Measurements from ENCODE around the gene TIGD1. TPM values are rescaled to one million over a fixed set of nuclear protein-coding genes. Genes with fewer than 3 reads are reported as not detected.

Gene TIGD1
- total and polyA plus RNA-seq, 10 donors, result 4.4 to 13.5 (median 8.4) TPM

DNA sequence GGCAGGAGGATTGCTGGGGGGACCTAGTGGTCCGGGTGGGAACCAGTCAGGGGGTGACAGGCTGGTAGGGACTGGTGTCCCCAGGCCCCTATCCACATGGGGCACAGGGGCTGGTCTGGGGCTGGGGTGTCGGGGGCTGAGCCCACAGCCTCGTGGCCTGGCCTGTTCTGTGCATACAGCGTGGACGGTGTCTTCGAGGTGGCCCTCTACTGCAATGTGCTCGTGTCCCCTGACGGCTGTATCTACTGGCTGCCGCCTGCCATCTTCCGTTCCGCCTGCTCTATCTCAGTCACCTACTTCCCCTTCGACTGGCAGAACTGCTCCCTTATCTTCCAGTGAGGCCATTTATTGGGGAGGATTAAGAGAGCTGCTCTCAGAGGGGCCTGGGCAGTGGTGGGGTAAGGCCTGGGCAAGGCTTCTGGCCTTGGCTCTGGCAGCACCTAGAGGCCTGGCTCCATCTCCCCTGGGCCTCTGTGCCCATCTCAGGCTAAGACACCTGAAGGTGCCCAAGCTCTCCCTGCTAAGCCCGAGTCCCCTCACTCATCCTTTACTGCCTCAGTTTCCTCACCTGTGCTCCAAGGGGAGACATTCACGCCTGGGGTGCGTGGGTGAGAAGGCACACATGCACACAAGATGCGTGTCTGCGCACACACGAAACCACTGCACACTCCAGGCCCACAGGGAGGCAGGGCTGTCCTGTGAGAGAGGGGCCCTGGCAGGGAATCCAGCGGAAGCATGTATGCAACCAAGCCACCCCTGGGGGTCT lies 9.0 kb downstream of the TIGD1 start:
- H3K4me3 ChIP-seq, result no peak overlapping the region
- DNase-seq, result peak; percentile 77
- peaks cover 0 to 5% (median 3%) of the 10 kb centered on the region in 8 donors for H3K9me3 ChIP-seq
- intact Hi-C loops (cut with DNase I; ENCODE audit: low total_unique reads), result no loop called here
- H3K27ac ChIP-seq, result no peak overlapping the region
- H3K4me1 ChIP-seq, result peaks cover 0 to 37% (median 6%) of the 10 kb centered on the region in 6 donors
- TF ChIP-seq POLR2A (IDR thresholded peaks at IDR 0.05) (no peak), POLR2AphosphoS5 (IDR thresholded peaks at IDR 0.05) (peak; percentile 7 to 54 (median 28))
- TF ChIP-seq, protein P1, sequence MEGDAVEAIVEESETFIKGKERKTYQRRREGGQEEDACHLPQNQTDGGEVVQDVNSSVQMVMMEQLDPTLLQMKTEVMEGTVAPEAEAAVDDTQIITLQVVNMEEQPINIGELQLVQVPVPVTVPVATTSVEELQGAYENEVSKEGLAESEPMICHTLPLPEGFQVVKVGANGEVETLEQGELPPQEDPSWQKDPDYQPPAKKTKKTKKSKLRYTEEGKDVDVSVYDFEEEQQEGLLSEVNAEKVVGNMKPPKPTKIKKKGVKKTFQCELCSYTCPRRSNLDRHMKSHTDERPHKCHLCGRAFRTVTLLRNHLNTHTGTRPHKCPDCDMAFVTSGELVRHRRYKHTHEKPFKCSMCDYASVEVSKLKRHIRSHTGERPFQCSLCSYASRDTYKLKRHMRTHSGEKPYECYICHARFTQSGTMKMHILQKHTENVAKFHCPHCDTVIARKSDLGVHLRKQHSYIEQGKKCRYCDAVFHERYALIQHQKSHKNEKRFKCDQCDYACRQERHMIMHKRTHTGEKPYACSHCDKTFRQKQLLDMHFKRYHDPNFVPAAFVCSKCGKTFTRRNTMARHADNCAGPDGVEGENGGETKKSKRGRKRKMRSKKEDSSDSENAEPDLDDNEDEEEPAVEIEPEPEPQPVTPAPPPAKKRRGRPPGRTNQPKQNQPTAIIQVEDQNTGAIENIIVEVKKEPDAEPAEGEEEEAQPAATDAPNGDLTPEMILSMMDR (IDR thresholded peaks at IDR 0.05 in 8 of 11, conservative IDR thresholded peaks at IDR 0.05 in 3 of 11), result no peak
- H3K36me3 ChIP-seq, result peaks cover 0 to 26% (median 0%) of the 10 kb centered on the region in 6 donors
- WGBS, 5 donors, result 52 to 60% (median 59%) methylated on average over 19 of the region's 19 CpGs
- H3K27me3 ChIP-seq (replicated peaks in 1 of 7), result peaks cover 0 to 32% (median 6%) of the 10 kb centered on the region in 7 donors

DNA sequence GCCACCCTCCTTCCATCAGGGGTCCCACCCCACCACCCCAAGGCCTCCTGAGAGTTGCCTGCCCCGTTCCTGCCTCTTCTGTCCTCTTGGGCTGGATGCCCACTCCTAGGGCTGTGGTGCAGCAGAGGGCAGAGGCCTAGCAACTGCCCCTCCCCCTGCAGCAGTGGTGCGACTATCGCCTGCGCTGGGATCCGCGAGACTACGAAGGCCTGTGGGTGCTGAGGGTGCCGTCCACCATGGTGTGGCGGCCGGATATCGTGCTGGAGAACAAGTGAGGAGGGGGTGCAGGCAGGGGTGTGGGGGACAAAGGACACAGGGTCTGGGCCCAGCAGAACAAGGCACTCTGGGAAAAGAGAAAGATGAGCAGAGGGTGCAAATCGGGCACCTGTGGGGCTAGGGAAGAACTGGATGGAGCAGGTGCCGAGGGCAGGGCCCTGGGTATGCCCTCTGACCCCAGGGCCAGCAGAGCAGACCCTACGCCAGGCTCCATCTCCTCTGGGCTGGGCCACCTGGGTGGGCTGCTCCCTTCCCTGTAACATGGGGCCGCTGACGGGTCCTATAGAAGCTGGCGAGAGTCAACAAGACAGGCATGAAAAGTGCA lies 9.8 kb downstream of the TIGD1 start:
- Histone ChIP-seq H3K27me3 (replicated peaks in 1 of 7) (peaks cover 0 to 40% (median 6%) of the 10 kb centered on the region in 7 donors), H3K27ac (no peak overlapping the region), H3K4me1 (peaks cover 0 to 29% (median under 1%) of the 10 kb centered on the region in 6 donors), H3K36me3 (peaks cover 0 to 22% (median 0%) of the 10 kb centered on the region in 6 donors), H3K4me3 (no peak overlapping the region), H3K9me3 (peaks cover 0 to 10% (median 6%) of the 10 kb centered on the region in 8 donors)
- TF ChIP-seq POLR2AphosphoS5 (IDR thresholded peaks at IDR 0.05) (peak in 1 of 3 donors; percentile 48), POLR2A (IDR thresholded peaks at IDR 0.05) (no peak)
- intact Hi-C loops (cut with DNase I; ENCODE audit: low total_unique reads), result no loop called here
- WGBS, 5 donors, result 86 to 96% (median 89%) methylated on average over 16 to 17 of the region's 17 CpGs
- peak; percentile 65 for DNase-seq

DNA sequence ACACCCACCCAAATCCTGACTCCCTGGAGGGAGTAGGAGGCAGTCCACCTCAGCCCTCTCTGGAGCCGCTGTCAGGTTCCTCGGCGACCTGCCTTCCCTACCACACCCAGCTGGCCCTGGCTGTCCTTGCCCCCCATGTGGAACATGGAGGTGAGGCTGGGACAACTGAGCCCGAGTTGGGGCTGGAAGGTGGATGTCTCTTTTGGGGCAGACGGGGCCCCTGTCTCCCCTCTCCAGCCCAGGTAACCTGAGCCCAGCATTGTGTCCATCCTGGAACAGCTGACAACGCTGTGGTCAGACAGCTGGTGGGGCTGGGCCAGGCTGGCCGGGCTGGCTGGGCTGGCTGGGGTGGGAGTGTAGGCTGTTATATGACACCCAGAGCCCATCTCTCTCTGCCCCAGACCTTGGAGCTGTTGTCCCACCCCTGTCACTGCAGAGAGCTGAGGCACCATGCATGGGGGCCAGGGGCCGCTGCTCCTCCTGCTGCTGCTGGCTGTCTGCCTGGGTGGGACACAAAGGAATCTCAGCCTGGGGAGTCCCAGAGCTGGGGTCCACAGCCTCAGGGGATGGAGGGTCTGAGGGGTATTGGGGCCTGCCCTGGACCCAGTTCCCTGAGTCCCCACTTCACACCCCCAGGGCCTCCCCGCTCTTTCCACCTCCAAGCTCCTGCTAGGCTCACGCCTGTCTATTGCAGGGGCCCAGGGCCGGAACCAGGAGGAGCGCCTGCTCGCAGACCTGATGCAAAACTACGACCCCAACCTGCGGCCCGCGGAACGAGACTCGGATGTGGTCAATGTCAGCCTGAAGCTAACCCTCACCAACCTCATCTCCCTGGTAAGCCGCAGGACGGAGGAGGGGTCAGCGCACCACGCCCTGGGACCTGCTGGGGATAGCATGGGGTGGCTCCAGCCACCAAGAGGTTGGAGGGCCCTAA lies 10.8 kb downstream of the TIGD1 start, which contains the start of gene CHRNG:
Gene CHRNG (plus strand): TSS at position 395 of the 934 bp plus-strand sequence. CDS start 56 bp downstream, at position 451.
- WGBS, 5 donors, result 63 to 70% (median 69%) methylated on average over 18 to 23 of the region's 23 CpGs
- H3K27me3 ChIP-seq (replicated peaks in 1 of 7), result peaks cover 0 to 50% (median 12%) of the 10 kb centered on the region in 7 donors
- peaks cover 0 to 10% (median 6%) of the 10 kb centered on the region in 8 donors for H3K9me3 ChIP-seq
- peaks cover 0 to 26% (median 0%) of the 10 kb centered on the region in 6 donors for H3K4me1 ChIP-seq
- peak within 1 kb of the TSS in 2 of 8 donors; percentile 5 to 8 for H3K27ac ChIP-seq
- no peak within 1 kb of the TSS for H3K4me3 ChIP-seq
- TF ChIP-seq POLR2A (IDR thresholded peaks at IDR 0.05) (no peak), POLR2AphosphoS5 (IDR thresholded peaks at IDR 0.05) (peak in 1 of 3 donors; percentile 40)
- TF ChIP-seq, protein P1 (IDR thresholded peaks at IDR 0.05 in 8 of 11, conservative IDR thresholded peaks at IDR 0.05 in 3 of 11), result no peak
- peak; percentile 71 for DNase-seq
- intact Hi-C loops (cut with DNase I; ENCODE audit: low total_unique reads), result no loop called here
- H3K36me3 ChIP-seq, result peaks cover 0 to 12% (median 0%) of the 10 kb centered on the region in 6 donors

DNA sequence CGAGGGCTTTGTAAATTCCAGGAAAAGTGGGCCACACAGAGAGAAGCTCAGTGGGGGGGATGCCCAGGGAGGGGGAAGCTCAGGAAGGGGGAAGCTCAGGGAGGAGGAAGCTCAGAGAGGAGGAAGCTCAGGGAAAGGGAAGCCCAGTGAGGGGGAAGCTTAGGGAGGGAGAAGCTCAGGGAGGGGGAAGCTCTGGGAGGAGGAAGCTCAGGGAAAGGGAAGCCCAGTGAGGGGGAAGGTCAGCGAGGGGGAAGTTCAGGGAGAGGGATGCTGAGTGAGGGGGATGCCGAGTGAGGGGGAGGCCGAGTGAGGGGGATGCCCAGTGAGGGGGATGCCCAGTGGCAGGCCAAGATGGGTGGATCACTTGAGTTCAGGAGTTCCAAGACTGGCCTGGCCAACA lies 11.7 kb downstream of the TIGD1 start:
- TF ChIP-seq, protein P1 (IDR thresholded peaks at IDR 0.05 in 8 of 11, conservative IDR thresholded peaks at IDR 0.05 in 3 of 11), result no peak
- TF ChIP-seq POLR2A (IDR thresholded peaks at IDR 0.05), result no peak
- TF ChIP-seq POLR2AphosphoS5 (IDR thresholded peaks at IDR 0.05), result no peak
- H3K4me3 ChIP-seq, result no peak overlapping the region
- H3K27me3 ChIP-seq (replicated peaks in 1 of 7), result peaks cover 0 to 59% (median 12%) of the 10 kb centered on the region in 7 donors
- peaks cover 0 to 26% (median 0%) of the 10 kb centered on the region in 6 donors for H3K4me1 ChIP-seq
- peak; percentile 66 for DNase-seq
- WGBS, 5 donors, result 2 to 9% (median 6%) methylated on average over 4 of the region's 4 CpGs
- H3K36me3 ChIP-seq, result peaks cover 0 to 4% (median 0%) of the 10 kb centered on the region in 6 donors
- intact Hi-C loops (cut with DNase I; ENCODE audit: low total_unique reads), result no loop called here
- H3K9me3 ChIP-seq, result peaks cover 0 to 10% (median 6%) of the 10 kb centered on the region in 8 donors
- H3K27ac ChIP-seq, result no peak overlapping the region

Measured in spleen (tissue), 11 donors.